T-helper 1 cell treated with Interleukin-12 subunit alpha and Interleukin-12 subunit beta and Interleukin-4 antibody, amounts not matched to agents 30 ng/mL and 1 ng/mL, for 36 hours (primary cell): ENCODE data around the gene HDDC3. TPM values are rescaled to one million over a fixed set of nuclear protein-coding genes. Genes with fewer than 3 reads are reported as not detected.

Experiments
- intact Hi-C: fragments of 100-400 bp; cut with micrococcal nuclease; formaldehyde crosslinking; loops from one replicate; pipeline ENCODE4 v1.15.1; 2024
- total RNA-seq: library from RNA; stranded (reverse); gene quantifications from 2 replicates; pipeline ENCODE4 v1.2.3, GENCODE V29; 2022

The HDDC3 gene
- total RNA-seq, 1 donor from 2014 or later = 28.6 TPM

GRCh38 chr15:90954712-90955623 is 22.6 kb upstream of the HDDC3 start, which contains the start of gene RCCD1:
RCCD1 (plus strand) TSS chr15:90954884; CDS start chr15:90956735, 1,851 bp downstream.
- intact Hi-C loops = loop anchor here (1.0 to 5.0 kb wide), 5 partner anchors 20 to 567 kb away; partner anchors contain the start of genes MAN2A2, PRC1, UNC45A and VPS33B

- intact Hi-C loops = loop anchor here (1.0 kb wide), 4 partner anchors 19 to 68 kb away; partner anchors contain the start of genes MAN2A2, PRC1, UNC45A and VPS33B
Observed at GRCh38 chr15:90953947-90954711, 21.8 kb upstream of the HDDC3 start.

GRCh38 chr15:90952901-90953677 is 20.7 kb upstream of the HDDC3 start:
- intact Hi-C loops = no loop called here

GRCh38 chr15:90950676-90951075 is 18.3 kb upstream of the HDDC3 start:
- intact Hi-C loops = no loop called here

GRCh38 chr15:90949979-90950675 is 17.8 kb upstream of the HDDC3 start:
- intact Hi-C loops = no loop called here

GRCh38 chr15:90948506-90948905 is 16.2 kb upstream of the HDDC3 start:
- intact Hi-C loops = no loop called here

GRCh38 chr15:90947577-90948357 is 15.4 kb upstream of the HDDC3 start:
- intact Hi-C loops = no loop called here

GRCh38 chr15:90946941-90947576 is 14.7 kb upstream of the HDDC3 start:
- intact Hi-C loops = no loop called here

GRCh38 chr15:90946538-90946937 is 14.2 kb upstream of the HDDC3 start:
- intact Hi-C loops = no loop called here

- intact Hi-C loops = no loop called here
Observed at GRCh38 chr15:90945091-90945490, 12.7 kb upstream of the HDDC3 start.

- intact Hi-C loops = no loop called here
Observed at GRCh38 chr15:90942354-90943120, 10.2 kb upstream of the HDDC3 start.

GRCh38 chr15:90941038-90941437 is 8.7 kb upstream of the HDDC3 start:
- intact Hi-C loops = no loop called here

- intact Hi-C loops = loop anchor here (10.0 kb wide), 2 partner anchors 1045 to 1965 kb away; partner anchors contain the start of genes AP3S2 and CHD2
Observed at GRCh38 chr15:90939756-90940155, 7.4 kb upstream of the HDDC3 start.

- intact Hi-C loops = loop anchor here (10.0 kb wide), 2 partner anchors 1043 to 1967 kb away; partner anchors contain the start of genes AP3S2 and CHD2
Observed at GRCh38 chr15:90938261-90938660, 5.9 kb upstream of the HDDC3 start.

GRCh38 chr15:90936823-90937222 is 4.5 kb upstream of the HDDC3 start:
- intact Hi-C loops = loop anchor here (10.0 kb wide), 2 partner anchors 1042 to 1968 kb away; partner anchors contain the start of genes AP3S2 and CHD2

- intact Hi-C loops = loop anchor here (1.0 to 10.0 kb wide), 18 partner anchors 19 to 1970 kb away; partner anchors contain the start of genes AP3S2, BLM, CHD2 and GDPGP1
Observed at GRCh38 chr15:90934949-90935751, 2.8 kb upstream of the HDDC3 start, which contains the start of gene UNC45A. UNC45A (plus strand) TSS chr15:90935285; CDS start chr15:90935325, 40 bp downstream.
